Gastrocnemius medialis (tissue), 4 donors: Measurements from ENCODE around the gene RIMKLA. TPM values are rescaled to one million over a fixed set of nuclear protein-coding genes. Genes with fewer than 3 reads are reported as not detected.
A peak's percentile ranks its signal among the peaks of the same experiment; 100 is the strongest.

Experiments
- ATAC-seq, 2 donors: fragments of 150-250 bp; one replicate each; pipeline ENCODE4 v1.9.1; 2016
- DNase-seq, 2 donors: peaks; one replicate each; pipeline ENCODE4 v3.0.0-alpha.2; 2019
- H3K27ac ChIP-seq, 4 donors: fragments of 200-600 bp; sonication (generic); 1 replicate in 1 of 4; 2 replicates in 3 of 4; pipeline ENCODE4 v1.5.1; 2016 to 2018; ENCODE audit warnings: mild to moderate bottlenecking in 2 of 4, moderate library complexity in 1 of 4
- H3K27me3 ChIP-seq, 3 donors: fragments of 200-600 bp; sonication (generic) in 2 of 3; 1 replicate in 1 of 3; 2 replicates in 2 of 3; pipeline versions ENCODE4 v1.5.1 to v1.6.0; 2016 to 2019; ENCODE audit warnings: mild to moderate bottlenecking in 1 of 3, moderate library complexity in 1 of 3
- H3K36me3 ChIP-seq, 2 donors: fragments of 200-600 bp; sonication (generic) in 1 of 2; one replicate each; pipeline ENCODE4 v1.5.1; 2017 to 2018
- H3K4me1 ChIP-seq, 2 donors: fragments of 200-600 bp; sonication (generic) in 1 of 2; one replicate each; pipeline ENCODE4 v1.5.1; 2016 to 2017; ENCODE audit warnings: mild to moderate bottlenecking in 2 of 2
- H3K4me3 ChIP-seq, 4 donors: fragments of 200-600 bp; sonication (generic) in 3 of 4; 1 replicate in 1 of 4; 2 replicates in 3 of 4; pipeline ENCODE4 v1.5.1; 2016 to 2019; ENCODE audit warnings: mild to moderate bottlenecking in 2 of 4
- H3K9me3 ChIP-seq, 3 donors: fragments of 200-600 bp; sonication (generic) in 2 of 3; 1 replicate in 1 of 3; 2 replicates in 2 of 3; pipeline ENCODE4 v1.5.1; 2016 to 2019
- CTCF ChIP-seq, 5 experiments: fragments of 450-650 bp in 3 of 5; fragments of 200-600 bp in 2 of 5; sonication (generic) in 2 of 5; IDR thresholded peaks in 4 of 5; conservative IDR thresholded peaks in 1 of 5; 1 replicate in 4 of 5; 2 replicates in 1 of 5; pipeline ENCODE4 v1.5.1; 2016 to 2019; ENCODE audit warnings: antibody characterized with exemption in 5 of 5, mild to moderate bottlenecking in 3 of 5, moderate library complexity in 3 of 5
- POLR2A ChIP-seq, 2 donors: fragments of 450-650 bp; IDR thresholded peaks; one replicate each; pipeline ENCODE4 v1.6.1; 2017; ENCODE audit warnings: antibody characterized with exemption in 2 of 2, mild to moderate bottlenecking in 2 of 2, moderate library complexity in 2 of 2
- in situ Hi-C, 4 donors: fragments of 200-750 bp; cut with MboI; loops; one replicate each; pipeline versions ENCODE4 v1.15.0 to v1.8.0; 2017; ENCODE audit warnings: low sequenced_read_pairs in 4 of 4
- intact Hi-C: fragments of 100-400 bp; cut with DNase I; formaldehyde crosslinking; loops from one replicate; pipeline ENCODE4 v1.15.1; 2023; ENCODE audit warnings: low total_unique reads
- total RNA-seq, 4 donors: library from RNA; depleted of rRNA; stranded (reverse); fragments of >200 nt; gene quantifications; one replicate each; pipeline versions ENCODE4 v1.1.0 to v1.2.3, GENCODE V29; 2016

RIMKLA gene
- total RNA-seq, 4 donors from 2014 or later, result 0.78 to 1.2 (median 0.85) TPM

DNA sequence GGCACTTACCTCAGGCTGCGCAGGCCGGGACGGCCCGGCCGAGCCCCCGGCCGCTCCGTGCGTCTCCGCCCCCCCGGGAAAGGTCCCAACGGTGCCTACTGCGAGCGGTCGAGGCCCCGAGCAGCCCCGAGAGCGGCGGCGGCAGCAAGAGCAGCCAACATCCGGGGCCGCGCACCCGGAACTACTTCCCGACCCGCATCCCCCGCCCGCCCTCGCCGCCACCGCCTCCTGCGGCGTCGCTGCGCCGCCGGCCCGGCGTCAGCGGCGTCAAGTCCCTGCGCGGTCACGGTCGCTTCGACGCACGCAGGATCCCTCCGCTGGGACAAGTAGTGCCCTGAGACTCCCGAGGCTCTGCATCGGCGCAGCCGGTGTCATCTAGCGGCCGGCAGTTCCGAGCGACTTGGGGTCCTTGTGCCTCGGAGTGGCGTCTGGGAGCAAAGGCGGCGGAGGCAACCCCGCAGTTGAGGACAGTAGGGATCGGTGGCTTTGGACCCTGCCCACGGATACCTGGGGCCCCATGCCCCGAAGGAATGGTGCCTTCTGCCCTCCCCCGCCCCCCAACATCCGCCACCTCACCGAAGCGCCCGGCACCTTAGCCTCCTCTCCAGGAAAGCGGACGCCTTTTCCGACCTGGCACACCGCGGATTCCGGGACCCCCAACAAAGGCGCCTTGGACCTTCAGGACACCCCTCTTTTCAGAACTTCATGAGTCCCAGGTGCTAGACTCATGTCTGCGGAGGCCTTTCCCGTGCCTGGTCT, 45.4 kb upstream of the RIMKLA start, which contains the start of gene FOXJ3:
Gene FOXJ3, minus strand, starts transcription at position 186 of the 759 bp plus-strand sequence. CDS start 24,142 bp downstream, outside the sequence.
- intact Hi-C loops (loop anchor here (2.0 to 10.0 kb wide), 7 partner anchors 14 to 430 kb away; partner anchors contain the start of genes C1orf50, P3H1, PPIH and YBX1), in situ Hi-C loops (loop anchor here in 2 of 4 donors (25.0 kb wide), 2 partner anchors 327 to 427 kb away; partner anchors contain the start of genes C1orf50 (in 1 of the 2), P3H1 (in 1 of the 2) and PPIH (in 1 of the 2))
- peak; percentile 87 to 89 for DNase-seq
- Histone ChIP-seq H3K4me3 (peak within 1 kb of the TSS; percentile 74 to 91 (median 76)), H3K27ac (peak within 1 kb of the TSS; percentile 87 to 98 (median 98)), H3K36me3 (no peaks in the 10 kb centered on the region), H3K4me1 (peaks cover 31 to 34% of the 10 kb centered on the region in 2 donors), H3K9me3 (no peaks in the 10 kb centered on the region), H3K27me3 (no peaks in the 10 kb centered on the region)
- TF ChIP-seq CTCF (IDR thresholded peaks at IDR 0.05 in 4 of 5, conservative IDR thresholded peaks at IDR 0.05 in 1 of 5), result peak in 1 of 5 experiments; percentile 22
- peak; percentile 82 to 86 for TF ChIP-seq POLR2A (IDR thresholded peaks at IDR 0.05)
- peak; percentile 92 for ATAC-seq

DNA sequence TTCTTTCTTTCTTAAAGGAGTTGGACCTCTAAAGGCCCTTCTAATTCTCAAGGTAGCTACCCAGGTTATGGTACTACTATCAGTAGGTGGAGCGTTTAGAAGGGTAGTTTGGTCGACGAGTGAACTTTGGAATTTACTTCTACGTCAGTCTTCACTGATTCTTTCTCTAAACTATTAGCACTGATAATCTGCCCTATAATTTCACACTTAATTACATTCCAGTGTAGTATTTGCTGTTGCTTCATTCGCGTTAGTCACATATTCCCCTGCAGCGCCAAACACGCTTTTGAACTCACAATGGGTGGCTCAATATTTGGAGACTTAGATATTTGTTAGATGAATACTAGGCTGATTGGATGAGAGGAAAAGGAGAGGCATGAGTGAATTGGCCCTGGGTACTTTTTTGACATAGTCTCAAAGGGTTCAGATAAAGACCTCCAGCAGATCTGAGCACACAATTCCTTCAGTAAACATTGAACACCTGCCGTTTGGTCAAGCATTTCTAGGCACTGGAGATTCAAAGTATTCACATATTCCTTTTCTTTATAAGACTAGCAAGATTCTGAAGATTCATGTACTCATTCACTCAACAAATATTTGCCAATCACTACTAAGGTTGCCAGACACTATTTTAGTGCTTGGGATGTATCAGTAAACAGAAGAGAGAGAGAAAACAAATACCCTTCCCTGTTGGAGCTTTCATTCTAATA, 44.6 kb upstream of the RIMKLA start:
- Histone ChIP-seq H3K4me3 (peak overlapping the region; percentile 74 to 91 (median 76)), H3K9me3 (no peaks in the 10 kb centered on the region), H3K4me1 (peaks cover 27 to 29% of the 10 kb centered on the region in 2 donors), H3K36me3 (no peaks in the 10 kb centered on the region), H3K27ac (peak overlapping the region; percentile 87 to 98 (median 98)), H3K27me3 (no peaks in the 10 kb centered on the region)
- DNase-seq, result no peak
- in situ Hi-C loops, result loop anchor here in 2 of 4 donors (25.0 kb wide), 2 partner anchors 326 to 426 kb away; partner anchors contain the start of genes C1orf50 (in 1 of the 2), P3H1 (in 1 of the 2) and PPIH (in 1 of the 2)
- ATAC-seq, result peak in 1 of 2 donors; percentile 3
- no peak for TF ChIP-seq POLR2A (IDR thresholded peaks at IDR 0.05)
- no peak for TF ChIP-seq CTCF (IDR thresholded peaks at IDR 0.05 in 4 of 5, conservative IDR thresholded peaks at IDR 0.05 in 1 of 5)
- intact Hi-C loops, result loop anchor here (2.0 to 10.0 kb wide), 7 partner anchors 15 to 429 kb away; partner anchors contain the start of genes C1orf50, P3H1, PPIH and YBX1

GRCh38 chr1:42336978-42337377, 43.6 kb upstream of the RIMKLA start:
- in situ Hi-C loops (loop anchor here in 2 of 4 donors (25.0 kb wide), 2 partner anchors 325 to 425 kb away; partner anchors contain the start of genes C1orf50 (in 1 of the 2), P3H1 (in 1 of the 2) and PPIH (in 1 of the 2)), intact Hi-C loops (loop anchor here (5.0 to 10.0 kb wide), 3 partner anchors 302 to 428 kb away; partner anchors contain the start of genes C1orf50, P3H1 and PPIH)
- H3K27ac ChIP-seq, result no peak overlapping the region
- ATAC-seq, result no peak
- no peaks in the 10 kb centered on the region for H3K9me3 ChIP-seq
- no peak for TF ChIP-seq POLR2A (IDR thresholded peaks at IDR 0.05)
- no peak for TF ChIP-seq CTCF (IDR thresholded peaks at IDR 0.05 in 4 of 5, conservative IDR thresholded peaks at IDR 0.05 in 1 of 5)
- no peaks in the 10 kb centered on the region for H3K36me3 ChIP-seq
- DNase-seq, result no peak
- no peak overlapping the region for H3K4me3 ChIP-seq
- peaks cover 19 to 27% of the 10 kb centered on the region in 2 donors for H3K4me1 ChIP-seq
- H3K27me3 ChIP-seq, result no peaks in the 10 kb centered on the region

- no peak for ATAC-seq
- TF ChIP-seq CTCF (IDR thresholded peaks at IDR 0.05 in 4 of 5, conservative IDR thresholded peaks at IDR 0.05 in 1 of 5) (no peak), POLR2A (IDR thresholded peaks at IDR 0.05) (no peak)
- in situ Hi-C loops (loop anchor here in 2 of 4 donors (25.0 kb wide), 2 partner anchors 322 to 422 kb away; partner anchors contain the start of genes C1orf50 (in 1 of the 2), P3H1 (in 1 of the 2) and PPIH (in 1 of the 2)), intact Hi-C loops (no loop called here)
- no peak for DNase-seq
- Histone ChIP-seq H3K27ac (no peak overlapping the region), H3K4me3 (no peak overlapping the region), H3K4me1 (peaks cover 0 to 6% of the 10 kb centered on the region in 2 donors), H3K27me3 (no peaks in the 10 kb centered on the region), H3K9me3 (no peaks in the 10 kb centered on the region), H3K36me3 (no peaks in the 10 kb centered on the region)
Observed at GRCh38 chr1:42340093-42340492, 40.5 kb upstream of the RIMKLA start.
